Breast epithelium (tissue), 4 donors: Measurements from ENCODE around the gene NKRF. TPM values are rescaled to one million over a fixed set of nuclear protein-coding genes. Genes with fewer than 3 reads are reported as not detected.

Experiments used
- DNase-seq, 2 donors: peaks; one replicate each; pipeline ENCODE4 v3.0.0-alpha.2; 2019; ENCODE audit warnings: low spot score in 2 of 2
- H3K27ac ChIP-seq, 2 donors: fragments of 200-600 bp; sonication (generic) in 1 of 2; one replicate each; pipeline ENCODE4 v1.5.1; 2016 to 2019; ENCODE audit warnings: mild to moderate bottlenecking in 1 of 2
- H3K27me3 ChIP-seq, 2 donors: fragments of 200-600 bp; sonication (generic) in 1 of 2; one replicate each; pipeline versions ENCODE4 v1.5.1 to v1.6.0; 2017 to 2019; ENCODE audit warnings: control low read depth in 1 of 2, mild to moderate bottlenecking in 1 of 2
- H3K36me3 ChIP-seq: fragments of 200-600 bp; one replicate; pipeline ENCODE4 v1.5.1; 2019
- H3K4me1 ChIP-seq, 2 donors: fragments of 200-600 bp; sonication (generic); one replicate each; pipeline ENCODE4 v1.5.1; 2016 to 2019; ENCODE audit warnings: control low read depth in 1 of 2
- H3K4me3 ChIP-seq, 3 donors: fragments of 200-600 bp; sonication (generic); 1 replicate in 2 of 3; 2 replicates in 1 of 3; pipeline ENCODE4 v1.5.1; 2016 to 2019; ENCODE audit warnings: mild to moderate bottlenecking in 3 of 3, moderate library complexity in 2 of 3
- H3K9me3 ChIP-seq, 2 donors: fragments of 200-600 bp; sonication (generic) in 1 of 2; one replicate each; pipeline ENCODE4 v1.5.1; 2016 to 2019; ENCODE audit warnings: control low read depth in 1 of 2
- POLR2A ChIP-seq: fragments of 450-650 bp; IDR thresholded peaks from one replicate; pipeline ENCODE4 v1.6.1; 2016; ENCODE audit warnings: antibody characterized with exemption, mild to moderate bottlenecking, moderate library complexity
- POLR2AphosphoS5 ChIP-seq, 3 donors: sonication (generic); formaldehyde crosslinking; IDR thresholded peaks; one replicate each; pipeline ENCODE4 v1.6.1; 2017; ENCODE audit warnings: antibody characterized with exemption in 3 of 3
- intact Hi-C: fragments of 100-400 bp; cut with DNase I; formaldehyde crosslinking; loops from one replicate; pipeline ENCODE4 v1.15.1; 2023; ENCODE audit warnings: low total_unique reads
- total RNA-seq, 3 donors: library from RNA; depleted of rRNA; stranded (reverse); fragments of >200 nt; gene quantifications; one replicate each; pipeline ENCODE4 v1.1.0, GENCODE V29; 2016
- TF ChIP-seq, protein P1 (sequence below), 3 donors: fragments of 450-650 bp; IDR thresholded peaks; one replicate each; pipeline ENCODE4 v1.5.1; 2016 to 2017; ENCODE audit warnings: antibody characterized with exemption in 3 of 3, mild to moderate bottlenecking in 3 of 3, moderate library complexity in 3 of 3

NKRF gene
- total RNA-seq, 3 donors from 2014 or later, result 4.8 to 8.5 (median 8.2) TPM

DNA sequence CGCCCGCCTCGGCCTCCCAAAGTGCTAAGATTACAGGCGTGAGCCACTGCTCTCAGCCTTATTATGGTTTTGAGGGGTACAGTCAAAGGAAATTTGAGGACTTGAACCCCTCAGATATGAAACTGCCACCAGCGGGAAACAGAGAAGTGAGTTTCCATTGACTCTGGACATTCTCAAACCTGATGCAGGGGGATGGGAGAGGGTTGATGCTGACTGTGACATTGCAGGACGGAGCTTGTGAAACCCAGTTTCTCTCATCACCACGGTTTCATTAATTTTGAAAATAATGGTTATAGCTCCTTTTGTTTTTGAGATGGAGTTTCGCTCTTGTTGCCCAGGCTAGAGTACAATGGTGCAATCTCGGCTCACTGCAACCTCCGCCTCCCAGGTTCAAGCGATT lies 18.2 kb upstream of the NKRF start:
- Histone ChIP-seq H3K27me3 (no peaks in the 10 kb centered on the region), H3K4me1 (no peaks in the 10 kb centered on the region), H3K4me3 (no peak overlapping the region), H3K36me3 (no peaks in the 10 kb centered on the region), H3K9me3 (no peaks in the 10 kb centered on the region), H3K27ac (no peak overlapping the region)
- no peak for DNase-seq
- intact Hi-C loops, result no loop called here
- TF ChIP-seq POLR2AphosphoS5 (IDR thresholded peaks at IDR 0.05) (no peak), POLR2A (no peak)
- TF ChIP-seq, protein P1, sequence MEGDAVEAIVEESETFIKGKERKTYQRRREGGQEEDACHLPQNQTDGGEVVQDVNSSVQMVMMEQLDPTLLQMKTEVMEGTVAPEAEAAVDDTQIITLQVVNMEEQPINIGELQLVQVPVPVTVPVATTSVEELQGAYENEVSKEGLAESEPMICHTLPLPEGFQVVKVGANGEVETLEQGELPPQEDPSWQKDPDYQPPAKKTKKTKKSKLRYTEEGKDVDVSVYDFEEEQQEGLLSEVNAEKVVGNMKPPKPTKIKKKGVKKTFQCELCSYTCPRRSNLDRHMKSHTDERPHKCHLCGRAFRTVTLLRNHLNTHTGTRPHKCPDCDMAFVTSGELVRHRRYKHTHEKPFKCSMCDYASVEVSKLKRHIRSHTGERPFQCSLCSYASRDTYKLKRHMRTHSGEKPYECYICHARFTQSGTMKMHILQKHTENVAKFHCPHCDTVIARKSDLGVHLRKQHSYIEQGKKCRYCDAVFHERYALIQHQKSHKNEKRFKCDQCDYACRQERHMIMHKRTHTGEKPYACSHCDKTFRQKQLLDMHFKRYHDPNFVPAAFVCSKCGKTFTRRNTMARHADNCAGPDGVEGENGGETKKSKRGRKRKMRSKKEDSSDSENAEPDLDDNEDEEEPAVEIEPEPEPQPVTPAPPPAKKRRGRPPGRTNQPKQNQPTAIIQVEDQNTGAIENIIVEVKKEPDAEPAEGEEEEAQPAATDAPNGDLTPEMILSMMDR (IDR thresholded peaks at IDR 0.05), result no peak

DNA sequence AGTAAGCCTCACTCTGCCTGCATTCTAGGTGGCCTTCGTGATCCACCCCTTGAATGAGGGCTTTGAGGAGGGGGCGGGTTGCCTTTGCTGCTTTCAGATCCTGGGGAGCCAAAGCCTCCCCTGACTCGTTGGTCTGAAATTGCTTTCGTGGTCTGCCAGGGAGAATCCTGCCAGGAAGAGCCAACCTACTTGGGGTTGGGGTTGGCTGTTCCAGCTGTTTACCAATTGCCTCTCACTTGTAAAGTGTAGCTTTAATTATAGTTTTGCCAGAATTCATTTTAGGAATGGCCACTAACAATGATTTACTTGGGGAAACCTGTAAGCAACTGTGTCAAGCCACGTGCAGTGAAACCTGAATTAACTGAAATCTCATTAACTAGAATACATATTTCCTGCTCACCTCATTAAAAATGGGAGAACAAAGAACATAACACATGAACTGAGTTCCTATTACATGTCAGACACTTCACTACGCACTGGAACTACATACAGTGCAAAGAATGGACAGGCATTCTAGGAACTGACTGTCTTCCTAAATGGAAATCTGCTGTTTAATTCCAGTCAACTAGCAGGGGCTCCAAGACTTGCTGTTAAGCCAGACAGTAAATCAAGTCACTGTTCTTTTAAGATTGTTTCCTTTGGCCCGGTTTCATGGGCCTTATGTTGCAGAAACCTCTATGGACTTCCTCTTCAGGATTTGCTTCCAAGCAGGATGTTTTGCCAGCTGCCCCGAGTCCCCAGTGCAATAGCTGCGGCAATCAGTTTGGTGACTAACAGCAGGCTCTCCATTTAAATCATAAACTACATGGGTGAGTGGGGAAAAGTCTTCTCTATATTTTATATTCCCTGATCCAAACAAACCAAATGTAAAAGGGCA lies 16.4 kb upstream of the NKRF start:
- TF ChIP-seq, protein P1 (IDR thresholded peaks at IDR 0.05), result no peak
- TF ChIP-seq POLR2AphosphoS5 (IDR thresholded peaks at IDR 0.05), result no peak
- no peaks in the 10 kb centered on the region for H3K36me3 ChIP-seq
- DNase-seq, result no peak
- H3K27ac ChIP-seq, result no peak overlapping the region
- no peaks in the 10 kb centered on the region for H3K27me3 ChIP-seq
- no peaks in the 10 kb centered on the region for H3K9me3 ChIP-seq
- H3K4me1 ChIP-seq, result no peaks in the 10 kb centered on the region
- H3K4me3 ChIP-seq, result no peak overlapping the region
- intact Hi-C loops, result no loop called here

DNA sequence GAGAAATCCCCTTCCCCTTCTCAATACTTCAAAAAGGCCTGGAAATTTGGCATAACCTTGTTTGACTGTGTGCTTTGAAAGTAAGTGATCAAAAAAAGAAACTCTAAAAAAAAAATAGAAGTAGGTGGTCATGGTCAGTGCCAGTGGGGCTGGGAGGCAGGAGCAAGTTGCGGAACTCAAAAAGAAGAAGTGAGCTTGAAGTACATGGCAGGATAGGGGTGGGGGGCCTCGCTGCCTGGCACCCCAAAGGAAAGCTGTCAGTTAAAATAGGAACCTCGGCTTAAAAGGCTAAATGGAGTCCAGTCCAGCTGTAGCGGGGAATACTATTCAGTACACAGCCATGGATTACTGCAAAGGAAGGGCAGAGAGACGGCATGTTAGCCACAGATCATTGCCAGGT lies 12.2 kb upstream of the NKRF start:
- Histone ChIP-seq H3K9me3 (no peaks in the 10 kb centered on the region), H3K36me3 (no peaks in the 10 kb centered on the region), H3K4me1 (no peaks in the 10 kb centered on the region), H3K27me3 (no peaks in the 10 kb centered on the region), H3K27ac (no peak overlapping the region), H3K4me3 (no peak overlapping the region)
- intact Hi-C loops, result no loop called here
- TF ChIP-seq, protein P1 (IDR thresholded peaks at IDR 0.05), result no peak
- no peak for TF ChIP-seq POLR2AphosphoS5 (IDR thresholded peaks at IDR 0.05)
- DNase-seq, result no peak

DNA sequence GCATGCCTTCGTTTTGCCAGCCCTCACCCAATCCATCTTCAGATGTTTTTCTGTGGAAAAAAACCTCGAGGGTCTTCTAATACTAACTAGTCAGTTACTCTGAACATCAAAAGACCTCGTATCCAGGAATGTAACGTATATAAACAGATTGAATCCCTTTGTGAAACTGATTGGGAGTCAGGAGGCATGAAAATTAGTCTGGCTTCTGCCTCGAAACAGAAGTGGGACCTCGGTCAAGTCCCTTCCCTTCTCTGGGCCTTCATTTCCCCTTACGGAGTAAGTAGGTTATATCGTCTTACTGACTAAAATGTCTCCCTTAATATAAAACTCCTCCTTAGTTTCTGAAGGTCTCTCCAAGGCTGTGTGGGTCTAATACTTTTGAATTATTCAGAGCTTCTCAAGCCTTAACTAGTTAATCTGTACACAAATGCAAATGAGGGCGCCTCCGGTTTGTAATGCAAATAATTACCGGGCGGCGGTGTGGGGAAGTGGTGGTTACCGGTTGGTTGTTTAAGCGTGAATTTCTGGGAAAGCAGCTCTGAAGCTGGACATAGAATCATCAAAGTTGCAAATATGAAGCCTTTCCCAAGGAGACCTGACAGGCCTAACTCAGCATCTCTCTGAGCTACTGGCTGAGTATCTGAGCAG lies 11.4 kb upstream of the NKRF start:
- no peaks in the 10 kb centered on the region for H3K27me3 ChIP-seq
- intact Hi-C loops, result no loop called here
- no peaks in the 10 kb centered on the region for H3K9me3 ChIP-seq
- TF ChIP-seq POLR2A, result no peak
- TF ChIP-seq POLR2AphosphoS5 (IDR thresholded peaks at IDR 0.05), result no peak
- TF ChIP-seq, protein P1 (IDR thresholded peaks at IDR 0.05), result no peak
- H3K27ac ChIP-seq, result no peak overlapping the region
- H3K4me3 ChIP-seq, result no peak overlapping the region
- no peaks in the 10 kb centered on the region for H3K4me1 ChIP-seq
- DNase-seq, result no peak
- no peaks in the 10 kb centered on the region for H3K36me3 ChIP-seq

DNA sequence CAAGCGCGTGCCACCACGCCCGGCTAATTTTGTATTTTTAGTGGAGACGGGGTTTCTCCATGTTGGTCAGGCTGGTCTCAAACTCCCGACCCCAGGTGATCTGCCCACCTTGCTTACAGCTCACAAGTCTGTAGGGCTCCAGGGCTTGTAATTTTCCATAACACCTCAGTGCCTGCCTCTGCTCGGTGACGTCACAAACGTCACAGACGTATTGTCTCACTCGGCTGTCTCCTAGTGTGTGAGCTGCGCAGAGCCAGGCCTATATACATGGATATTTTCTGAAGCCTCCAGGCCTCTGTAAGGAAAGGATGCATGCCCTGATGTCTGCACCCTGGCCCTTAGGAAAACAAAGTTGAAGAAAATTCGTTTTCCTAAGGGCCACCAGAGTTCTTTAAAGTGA lies 8.6 kb upstream of the NKRF start:
- Histone ChIP-seq H3K27ac (no peak overlapping the region), H3K27me3 (no peaks in the 10 kb centered on the region), H3K9me3 (no peaks in the 10 kb centered on the region), H3K4me1 (no peaks in the 10 kb centered on the region), H3K36me3 (no peaks in the 10 kb centered on the region), H3K4me3 (no peak overlapping the region)
- TF ChIP-seq, protein P1 (IDR thresholded peaks at IDR 0.05), result no peak
- no peak for TF ChIP-seq POLR2AphosphoS5 (IDR thresholded peaks at IDR 0.05)
- no peak for TF ChIP-seq POLR2A
- intact Hi-C loops, result no loop called here
- no peak for DNase-seq
